ENCODE data around the gene ABCC11.

DNA sequence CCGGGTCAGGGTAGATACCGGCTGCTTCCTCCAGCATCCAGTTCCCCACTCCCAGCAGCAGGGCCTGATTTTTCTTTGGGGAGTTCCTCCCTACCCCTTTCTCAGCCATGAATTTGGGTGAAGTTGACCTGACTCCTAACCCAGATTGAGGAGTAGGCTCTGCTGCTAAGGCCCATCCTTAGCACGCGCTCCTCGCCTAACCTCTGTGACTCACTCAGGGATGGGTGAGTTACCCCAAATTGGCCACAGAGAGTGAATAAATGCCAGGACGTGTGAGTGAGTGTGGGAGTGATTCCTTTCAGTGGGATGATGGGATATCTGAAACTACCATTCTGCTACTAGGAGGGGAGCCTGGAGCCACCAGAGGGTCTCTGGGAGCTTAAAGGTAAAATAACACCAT, 62.7 kb downstream of the ABCC11 start:
- TF ChIP-seq, protein P1, sequence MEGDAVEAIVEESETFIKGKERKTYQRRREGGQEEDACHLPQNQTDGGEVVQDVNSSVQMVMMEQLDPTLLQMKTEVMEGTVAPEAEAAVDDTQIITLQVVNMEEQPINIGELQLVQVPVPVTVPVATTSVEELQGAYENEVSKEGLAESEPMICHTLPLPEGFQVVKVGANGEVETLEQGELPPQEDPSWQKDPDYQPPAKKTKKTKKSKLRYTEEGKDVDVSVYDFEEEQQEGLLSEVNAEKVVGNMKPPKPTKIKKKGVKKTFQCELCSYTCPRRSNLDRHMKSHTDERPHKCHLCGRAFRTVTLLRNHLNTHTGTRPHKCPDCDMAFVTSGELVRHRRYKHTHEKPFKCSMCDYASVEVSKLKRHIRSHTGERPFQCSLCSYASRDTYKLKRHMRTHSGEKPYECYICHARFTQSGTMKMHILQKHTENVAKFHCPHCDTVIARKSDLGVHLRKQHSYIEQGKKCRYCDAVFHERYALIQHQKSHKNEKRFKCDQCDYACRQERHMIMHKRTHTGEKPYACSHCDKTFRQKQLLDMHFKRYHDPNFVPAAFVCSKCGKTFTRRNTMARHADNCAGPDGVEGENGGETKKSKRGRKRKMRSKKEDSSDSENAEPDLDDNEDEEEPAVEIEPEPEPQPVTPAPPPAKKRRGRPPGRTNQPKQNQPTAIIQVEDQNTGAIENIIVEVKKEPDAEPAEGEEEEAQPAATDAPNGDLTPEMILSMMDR (IDR thresholded peaks at IDR 0.05), result no peak
- no peak for TF ChIP-seq POLR2AphosphoS5 (IDR thresholded peaks at IDR 0.05; ENCODE audit: insufficient read depth in 1 of 2, low read depth in 1 of 2)
- no peak for TF ChIP-seq POLR2A (IDR thresholded peaks at IDR 0.05)

Data from vagina (tissue), 2 donors.